ENCODE measurements around the gene CFAP46.

The CFAP46 gene

GRCh38 chr10:132879408-132880127 is 62.8 kb downstream of the CFAP46 start:
- no peak for DNase-seq

- DNase-seq = no peak
Measured at GRCh38 chr10:132878730-132879407, 63.5 kb downstream of the CFAP46 start.

GRCh38 chr10:132878091-132878729 is 64.2 kb downstream of the CFAP46 start:
- no peak for DNase-seq

GRCh38 chr10:132877473-132877872 is 64.9 kb downstream of the CFAP46 start:
- no peak for DNase-seq

- no peak for DNase-seq
Measured at GRCh38 chr10:132876993-132877431, 65.4 kb downstream of the CFAP46 start.

- DNase-seq = no peak
Measured at GRCh38 chr10:132876131-132876860, 66.1 kb downstream of the CFAP46 start.

GRCh38 chr10:132875435-132875834 is 66.9 kb downstream of the CFAP46 start:
- no peak for DNase-seq

- no peak for DNase-seq
Measured at GRCh38 chr10:132873395-132873794, 69.0 kb downstream of the CFAP46 start.

- DNase-seq = no peak
Measured at GRCh38 chr10:132872658-132873057, 69.7 kb downstream of the CFAP46 start.

- no peak for DNase-seq
Measured at GRCh38 chr10:132870426-132870825, 71.9 kb downstream of the CFAP46 start.

GRCh38 chr10:132869621-132870020 is 72.7 kb downstream of the CFAP46 start:
- DNase-seq = no peak

GRCh38 chr10:132868995-132869394 is 73.4 kb downstream of the CFAP46 start:
- DNase-seq = no peak

GRCh38 chr10:132867801-132868644 is 74.3 kb downstream of the CFAP46 start:
- no peak for DNase-seq

GRCh38 chr10:132866601-132867381 is 75.6 kb downstream of the CFAP46 start:
- DNase-seq = no peak

GRCh38 chr10:132865851-132866600 is 76.3 kb downstream of the CFAP46 start:
- no peak for DNase-seq

- DNase-seq = no peak
Measured at GRCh38 chr10:132865171-132865631, 77.2 kb downstream of the CFAP46 start.

GRCh38 chr10:132862485-132863420 is 79.6 kb downstream of the CFAP46 start:
- no peak for DNase-seq

GRCh38 chr10:132861884-132862461 is 80.4 kb downstream of the CFAP46 start:
- no peak for DNase-seq

- no peak for DNase-seq
Measured at GRCh38 chr10:132861116-132861691, 81.2 kb downstream of the CFAP46 start.

All from CD4-positive, alpha-beta T cell treated with Interleukin-1 beta for 1 hour (primary cell).